HepG2 (cell line): ENCODE data around the gene STUB1. TPM values are rescaled to one million over a fixed set of nuclear protein-coding genes. Genes with fewer than 3 reads are reported as not detected.

Experiments
- ATM ChIP-seq: fragments of 450-650 bp; IDR thresholded peaks from 2 replicates; pipeline ENCODE4 v1.7.1; 2017; ENCODE audit warnings: mild to moderate bottlenecking, borderline replicate concordance
- BRCA1 ChIP-seq: sonication (generic); formaldehyde crosslinking; IDR thresholded peaks from 2 replicates; pipeline ENCODE4 v1.4.0; 2020; ENCODE audit warnings: missing genetic modification reagents
- CREM ChIP-seq, 2 experiments: sonication (generic) in 1 of 2; formaldehyde crosslinking in 1 of 2; IDR thresholded peaks; 2 replicates each; pipeline versions ENCODE4 v1.4.0 to v1.6.1; 2016 to 2020; ENCODE audit warnings: antibody characterized with exemption in 1 of 2, mild to moderate bottlenecking in 1 of 2, missing genetic modification reagents in 1 of 2
- E2F1 ChIP-seq: sonication (generic); formaldehyde crosslinking; IDR thresholded peaks from 2 replicates; pipeline ENCODE4 v1.5.0; 2020; ENCODE audit warnings: missing genetic modification reagents
- EEA1 ChIP-seq: sonication (generic); formaldehyde crosslinking; IDR thresholded peaks from 2 replicates; pipeline ENCODE4 v1.5.1; 2020; ENCODE audit warnings: mild to moderate bottlenecking, missing genetic modification reagents, borderline replicate concordance
- MBD4 ChIP-seq: IDR thresholded peaks from 2 replicates; pipeline ENCODE4 v1.6.1; 2012; ENCODE audit warnings: low read length, inconsistent platforms, borderline replicate concordance
- NR2F1 ChIP-seq, 2 experiments: fragments of 450-650 bp in 1 of 2; formaldehyde crosslinking in 1 of 2; IDR thresholded peaks; 2 replicates each; pipeline versions ENCODE4 v1.5.0 to v1.6.1; 2016 to 2020; ENCODE audit warnings: mild to moderate bottlenecking in 1 of 2, missing compliant biosample characterization in 1 of 2, missing genetic modification reagents in 1 of 2, moderate library complexity in 1 of 2
- RXRA ChIP-seq: sonication (generic); formaldehyde crosslinking; IDR thresholded peaks from 2 replicates; pipeline ENCODE4 v1.5.1; 2020; ENCODE audit warnings: missing genetic modification reagents
- SOX5 ChIP-seq: IDR thresholded peaks from 2 replicates; pipeline ENCODE4 v1.6.1; 2016; ENCODE audit warnings: borderline replicate concordance
- ZFAT ChIP-seq: sonication (generic); formaldehyde crosslinking; conservative IDR thresholded peaks from 2 replicates; pipeline ENCODE4 v1.8.1; 2023; ENCODE audit warnings: missing genetic modification reagents, inconsistent platforms
- ZFP82 ChIP-seq: sonication (generic); formaldehyde crosslinking; IDR thresholded peaks from 2 replicates; pipeline ENCODE4 v1.5.1; 2020; ENCODE audit warnings: mild to moderate bottlenecking, missing genetic modification reagents, borderline replicate concordance
- ZNF205 ChIP-seq: IDR thresholded peaks from 2 replicates; pipeline ENCODE4 v1.6.1; 2018; ENCODE audit warnings: missing biosample characterization, missing genetic modification reagents
- ZNF350 ChIP-seq: sonication (generic); formaldehyde crosslinking; IDR thresholded peaks from 2 replicates; pipeline ENCODE4 v1.4.0; 2020; ENCODE audit warnings: mild to moderate bottlenecking, low read depth, missing genetic modification reagents, borderline replicate concordance
- ZNF354B ChIP-seq: sonication (generic); formaldehyde crosslinking; IDR thresholded peaks from 2 replicates; pipeline ENCODE4 v1.8.0; 2022; ENCODE audit warnings: mild to moderate bottlenecking, missing genetic modification reagents
- ZNF367 ChIP-seq: sonication (generic); formaldehyde crosslinking; IDR thresholded peaks from 2 replicates; pipeline ENCODE4 v1.4.0; 2020; ENCODE audit warnings: missing genetic modification reagents, borderline replicate concordance
- ZNF468 ChIP-seq: sonication (generic); formaldehyde crosslinking; IDR thresholded peaks from 2 replicates; pipeline ENCODE4 v1.8.0; 2022; ENCODE audit warnings: mild to moderate bottlenecking, moderate library complexity, missing genetic modification reagents
- polyA plus RNA-seq, 8 experiments: library from polyadenylated mRNA; depleted of rRNA in 3 of 8; stranded (reverse) in 7 of 8; unstranded in 1 of 8; fragments of >200 nt; fragmentation: Illumina TruSeq in 4 of 8; extraction: Trizol in 4 of 8; gene quantifications; 2 replicates each; pipeline versions ENCODE4 v1.2.1 to v1.2.3, GENCODE V29; 2011 to 2016; ENCODE audit warnings: low read depth in 4 of 8, missing spikeins in 1 of 8, mixed read lengths in 1 of 8; ENCODE audit not compliant: insufficient read depth in 1 of 8
- total RNA-seq, 5 experiments: library from RNA; depleted of rRNA; stranded (reverse); fragments of >200 nt; fragmentation: Illumina TruSeq; extraction: Trizol; gene quantifications; 2 replicates each; pipeline ENCODE4 v1.2.3, GENCODE V29; 2016; ENCODE audit warnings: low read depth in 1 of 5
- TF ChIP-seq, protein P1 (sequence below): IDR thresholded peaks from 2 replicates; pipeline ENCODE4 v1.6.1; 2016; ENCODE audit warnings: low read depth, missing genetic modification reagents, missing compliant biosample characterization
- TF ChIP-seq, protein P2 (sequence below): sonication (generic); formaldehyde crosslinking; IDR thresholded peaks from 2 replicates; pipeline ENCODE4 v1.9.0; 2022; ENCODE audit warnings: missing genetic modification reagents, mild to moderate bottlenecking, borderline replicate concordance
- TF ChIP-seq, protein P3 (sequence below): sonication (generic); formaldehyde crosslinking; IDR thresholded peaks from 2 replicates; pipeline ENCODE4 v1.5.0; 2020; ENCODE audit warnings: missing genetic modification reagents

The STUB1 gene
- total and polyA plus RNA-seq, 2 of the 13 experiments (the other 11 are each of a cell fraction or from before 2014, with no cell fraction given): 52.9 to 78.2 TPM

DNA sequence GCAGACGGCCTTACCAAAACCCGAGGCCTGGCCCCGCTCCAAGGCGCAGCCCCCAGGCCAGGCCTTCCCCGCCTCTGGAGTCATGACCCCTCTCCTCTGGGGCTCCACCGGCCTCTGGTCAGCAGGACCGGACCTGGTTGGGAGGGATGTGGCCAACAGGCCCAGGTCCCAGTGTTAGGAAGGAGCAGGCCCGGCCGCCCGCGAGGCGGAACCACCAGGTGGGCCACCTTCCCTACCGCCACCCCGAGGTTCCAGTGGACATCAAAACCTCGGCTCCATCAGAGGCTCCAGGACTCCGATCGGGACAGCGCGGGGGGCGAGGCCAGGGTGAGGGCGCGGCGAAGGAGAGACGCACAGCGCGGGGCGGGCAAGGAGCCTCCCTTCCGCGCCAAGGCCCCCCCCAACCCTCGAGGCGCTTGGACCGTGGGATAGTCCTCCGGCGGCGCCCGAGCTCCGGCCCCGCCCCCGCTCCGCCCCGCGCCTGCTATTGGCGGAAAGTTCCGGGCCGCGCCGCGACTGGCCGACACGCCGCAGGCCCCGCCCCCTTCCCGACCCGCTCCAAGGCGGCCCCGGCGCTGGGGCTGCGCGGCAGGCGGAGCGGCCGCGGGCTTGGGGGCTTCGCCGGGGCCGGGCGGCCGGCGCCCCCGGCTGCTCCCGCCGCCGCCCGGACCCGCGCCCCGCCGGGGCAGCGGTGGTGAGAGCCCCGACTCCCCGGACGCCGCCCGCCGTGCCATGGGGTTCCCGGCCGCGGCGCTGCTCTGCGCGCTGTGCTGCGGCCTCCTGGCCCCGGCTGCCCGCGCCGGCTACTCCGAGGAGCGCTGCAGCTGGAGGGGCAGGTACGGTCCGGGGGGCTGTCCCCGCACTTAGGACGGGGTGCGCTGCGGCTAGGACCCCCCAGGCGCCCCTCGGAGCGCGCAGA is 34.6 kb downstream of the STUB1 start, which contains the start of gene METRN (continued):
- TF ChIP-seq, protein P1, sequence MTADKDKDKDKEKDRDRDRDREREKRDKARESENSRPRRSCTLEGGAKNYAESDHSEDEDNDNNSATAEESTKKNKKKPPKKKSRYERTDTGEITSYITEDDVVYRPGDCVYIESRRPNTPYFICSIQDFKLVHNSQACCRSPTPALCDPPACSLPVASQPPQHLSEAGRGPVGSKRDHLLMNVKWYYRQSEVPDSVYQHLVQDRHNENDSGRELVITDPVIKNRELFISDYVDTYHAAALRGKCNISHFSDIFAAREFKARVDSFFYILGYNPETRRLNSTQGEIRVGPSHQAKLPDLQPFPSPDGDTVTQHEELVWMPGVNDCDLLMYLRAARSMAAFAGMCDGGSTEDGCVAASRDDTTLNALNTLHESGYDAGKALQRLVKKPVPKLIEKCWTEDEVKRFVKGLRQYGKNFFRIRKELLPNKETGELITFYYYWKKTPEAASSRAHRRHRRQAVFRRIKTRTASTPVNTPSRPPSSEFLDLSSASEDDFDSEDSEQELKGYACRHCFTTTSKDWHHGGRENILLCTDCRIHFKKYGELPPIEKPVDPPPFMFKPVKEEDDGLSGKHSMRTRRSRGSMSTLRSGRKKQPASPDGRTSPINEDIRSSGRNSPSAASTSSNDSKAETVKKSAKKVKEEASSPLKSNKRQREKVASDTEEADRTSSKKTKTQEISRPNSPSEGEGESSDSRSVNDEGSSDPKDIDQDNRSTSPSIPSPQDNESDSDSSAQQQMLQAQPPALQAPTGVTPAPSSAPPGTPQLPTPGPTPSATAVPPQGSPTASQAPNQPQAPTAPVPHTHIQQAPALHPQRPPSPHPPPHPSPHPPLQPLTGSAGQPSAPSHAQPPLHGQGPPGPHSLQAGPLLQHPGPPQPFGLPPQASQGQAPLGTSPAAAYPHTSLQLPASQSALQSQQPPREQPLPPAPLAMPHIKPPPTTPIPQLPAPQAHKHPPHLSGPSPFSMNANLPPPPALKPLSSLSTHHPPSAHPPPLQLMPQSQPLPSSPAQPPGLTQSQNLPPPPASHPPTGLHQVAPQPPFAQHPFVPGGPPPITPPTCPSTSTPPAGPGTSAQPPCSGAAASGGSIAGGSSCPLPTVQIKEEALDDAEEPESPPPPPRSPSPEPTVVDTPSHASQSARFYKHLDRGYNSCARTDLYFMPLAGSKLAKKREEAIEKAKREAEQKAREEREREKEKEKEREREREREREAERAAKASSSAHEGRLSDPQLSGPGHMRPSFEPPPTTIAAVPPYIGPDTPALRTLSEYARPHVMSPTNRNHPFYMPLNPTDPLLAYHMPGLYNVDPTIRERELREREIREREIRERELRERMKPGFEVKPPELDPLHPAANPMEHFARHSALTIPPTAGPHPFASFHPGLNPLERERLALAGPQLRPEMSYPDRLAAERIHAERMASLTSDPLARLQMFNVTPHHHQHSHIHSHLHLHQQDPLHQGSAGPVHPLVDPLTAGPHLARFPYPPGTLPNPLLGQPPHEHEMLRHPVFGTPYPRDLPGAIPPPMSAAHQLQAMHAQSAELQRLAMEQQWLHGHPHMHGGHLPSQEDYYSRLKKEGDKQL: no peak
- TF ChIP-seq CREM (IDR thresholded peaks at IDR 0.05) (no peak), CREM (CRISPR knock-in tag; IDR thresholded peaks at IDR 0.05) (no peak), ZNF205 (CRISPR knock-in tag) (no peak), SOX5 (CRISPR knock-in tag) (no peak), NR2F1 (CRISPR knock-in tag; IDR thresholded peaks at IDR 0.05) (no peak), ZFP82 (CRISPR knock-in tag) (no peak), ZNF354B (CRISPR knock-in tag) (no peak), ZNF367 (no peak), E2F1 (no peak), RXRA (peak; percentile 56; the same call in 1 of the 2 replicates), ATM (no peak), MBD4 (no peak), ZNF468 (CRISPR knock-in tag) (no peak), ZNF350 (CRISPR knock-in tag) (no peak), BRCA1 (no peak), EEA1 (CRISPR knock-in tag) (no peak), ZFAT (CRISPR knock-in tag) (no peak)
- TF ChIP-seq, protein P2, sequence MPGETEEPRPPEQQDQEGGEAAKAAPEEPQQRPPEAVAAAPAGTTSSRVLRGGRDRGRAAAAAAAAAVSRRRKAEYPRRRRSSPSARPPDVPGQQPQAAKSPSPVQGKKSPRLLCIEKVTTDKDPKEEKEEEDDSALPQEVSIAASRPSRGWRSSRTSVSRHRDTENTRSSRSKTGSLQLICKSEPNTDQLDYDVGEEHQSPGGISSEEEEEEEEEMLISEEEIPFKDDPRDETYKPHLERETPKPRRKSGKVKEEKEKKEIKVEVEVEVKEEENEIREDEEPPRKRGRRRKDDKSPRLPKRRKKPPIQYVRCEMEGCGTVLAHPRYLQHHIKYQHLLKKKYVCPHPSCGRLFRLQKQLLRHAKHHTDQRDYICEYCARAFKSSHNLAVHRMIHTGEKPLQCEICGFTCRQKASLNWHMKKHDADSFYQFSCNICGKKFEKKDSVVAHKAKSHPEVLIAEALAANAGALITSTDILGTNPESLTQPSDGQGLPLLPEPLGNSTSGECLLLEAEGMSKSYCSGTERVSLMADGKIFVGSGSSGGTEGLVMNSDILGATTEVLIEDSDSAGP (CRISPR knock-in tag): peak; percentile 57; the same call in 1 of the 2 replicates
- TF ChIP-seq, protein P3, sequence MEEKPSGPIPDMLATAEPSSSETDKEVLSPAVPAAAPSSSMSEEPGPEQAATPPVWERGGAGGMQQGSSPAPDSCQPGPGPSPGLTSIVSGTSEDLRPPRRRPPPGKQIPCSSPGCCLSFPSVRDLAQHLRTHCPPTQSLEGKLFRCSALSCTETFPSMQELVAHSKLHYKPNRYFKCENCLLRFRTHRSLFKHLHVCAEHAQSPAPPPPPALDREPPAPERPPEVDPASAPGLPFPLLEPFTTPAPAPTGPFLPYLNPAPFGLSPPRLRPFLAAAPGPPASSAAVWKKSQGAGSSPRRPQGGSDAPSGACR (CRISPR knock-in tag): no peak
